GM18909 (cell line): ENCODE measurements around the gene PLCH1.

Experiments used
- ATAC-seq: cut with Tn5 transposase; IDR thresholded peaks from one replicate; pipeline ENCODE4 v1.9.1; 2021; ENCODE audit warnings: mild to moderate bottlenecking; ENCODE audit not compliant: unreplicated experiment, poor library complexity

Gene PLCH1

DNA sequence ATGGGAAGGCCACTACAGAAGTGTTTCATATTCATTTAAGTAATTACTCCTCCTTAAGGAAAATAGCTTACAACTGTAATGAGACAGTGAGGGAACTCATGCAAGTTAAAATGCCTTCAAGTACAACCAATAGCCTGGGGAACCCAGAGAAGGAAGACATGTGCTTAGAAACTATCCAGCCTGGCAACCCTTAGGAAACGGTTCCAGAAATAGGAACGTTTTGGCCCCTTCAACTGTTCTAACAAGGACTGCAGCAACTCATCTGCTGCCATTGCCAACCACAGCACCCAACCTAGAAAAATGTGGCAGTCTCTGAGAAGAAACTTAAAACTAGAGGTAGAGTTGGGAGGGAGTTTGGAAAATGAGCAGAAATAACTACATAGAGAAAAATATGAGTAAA, 303.8 kb downstream of the PLCH1 start:
- no peak for ATAC-seq

DNA sequence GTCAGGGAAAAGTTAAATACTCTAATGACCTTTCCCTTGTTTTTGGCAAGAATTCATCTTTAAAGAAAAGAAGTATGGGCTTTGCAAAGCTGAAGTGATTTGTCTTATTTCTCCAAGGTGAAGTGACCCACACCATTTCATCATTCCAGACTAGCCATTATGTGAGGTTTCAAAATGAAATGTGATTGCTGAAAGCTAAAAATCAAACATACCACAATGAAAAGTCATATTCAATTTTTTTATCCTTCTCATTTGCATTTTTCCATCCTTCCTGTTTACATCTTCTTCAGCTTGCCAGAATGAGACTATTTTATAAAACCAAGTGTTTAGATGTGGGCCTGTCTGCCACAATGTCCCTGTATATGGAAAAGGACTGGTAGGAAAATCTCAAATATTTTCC, 309.1 kb downstream of the PLCH1 start:
- ATAC-seq, result no peak

DNA sequence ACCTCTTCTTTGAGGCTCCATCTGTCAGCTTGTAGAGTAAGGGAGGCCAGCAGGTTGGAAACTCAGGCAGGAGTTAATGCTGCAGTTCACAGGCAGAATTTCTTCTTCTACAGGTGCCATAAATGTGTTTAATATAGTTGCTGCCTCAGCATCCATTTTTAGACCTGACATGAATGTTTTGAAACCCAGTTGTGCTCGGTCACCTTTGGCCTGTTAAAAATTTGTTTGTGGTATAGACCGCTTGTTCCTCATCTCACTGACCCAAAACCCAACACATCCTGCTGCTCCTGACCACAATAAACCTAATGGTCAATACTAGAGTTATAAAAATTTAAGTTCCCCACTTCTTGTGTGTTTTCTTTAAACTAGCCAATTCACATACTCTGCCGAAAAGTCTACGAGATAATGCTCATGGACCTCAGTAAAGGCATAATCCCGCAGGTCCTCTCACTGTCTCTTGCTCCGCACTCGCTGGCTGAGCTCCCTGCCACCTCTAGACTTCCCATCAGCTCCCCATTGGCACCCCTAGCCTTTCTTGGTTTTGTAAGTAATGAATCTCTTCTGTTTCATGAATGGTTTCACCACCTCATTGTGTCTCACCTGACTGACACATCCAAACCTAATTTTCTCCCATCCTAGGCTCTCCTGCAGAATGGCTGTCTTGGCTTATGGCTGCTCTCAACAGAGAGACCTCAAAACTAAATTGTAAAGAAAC, 312.9 kb downstream of the PLCH1 start:
- no peak for ATAC-seq

DNA sequence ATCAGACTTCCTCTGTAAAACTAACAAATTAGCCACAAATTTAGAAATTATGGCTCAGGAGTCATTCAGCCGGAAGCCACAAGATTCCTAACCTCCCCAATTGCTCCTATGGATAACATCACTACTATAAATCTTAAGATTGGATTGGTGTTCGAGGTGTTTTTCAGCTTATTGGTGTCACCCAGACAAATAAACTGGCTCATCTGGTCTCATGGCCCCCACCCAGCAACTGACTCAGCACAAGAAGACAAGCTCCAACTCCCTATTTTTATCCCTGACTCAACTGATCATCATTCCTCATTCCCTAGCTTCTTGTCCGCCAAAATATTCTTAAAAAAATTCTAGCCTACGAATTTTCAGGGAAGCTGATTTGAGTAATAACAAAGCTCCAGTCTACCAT, 316.3 kb downstream of the PLCH1 start:
- no peak for ATAC-seq

DNA sequence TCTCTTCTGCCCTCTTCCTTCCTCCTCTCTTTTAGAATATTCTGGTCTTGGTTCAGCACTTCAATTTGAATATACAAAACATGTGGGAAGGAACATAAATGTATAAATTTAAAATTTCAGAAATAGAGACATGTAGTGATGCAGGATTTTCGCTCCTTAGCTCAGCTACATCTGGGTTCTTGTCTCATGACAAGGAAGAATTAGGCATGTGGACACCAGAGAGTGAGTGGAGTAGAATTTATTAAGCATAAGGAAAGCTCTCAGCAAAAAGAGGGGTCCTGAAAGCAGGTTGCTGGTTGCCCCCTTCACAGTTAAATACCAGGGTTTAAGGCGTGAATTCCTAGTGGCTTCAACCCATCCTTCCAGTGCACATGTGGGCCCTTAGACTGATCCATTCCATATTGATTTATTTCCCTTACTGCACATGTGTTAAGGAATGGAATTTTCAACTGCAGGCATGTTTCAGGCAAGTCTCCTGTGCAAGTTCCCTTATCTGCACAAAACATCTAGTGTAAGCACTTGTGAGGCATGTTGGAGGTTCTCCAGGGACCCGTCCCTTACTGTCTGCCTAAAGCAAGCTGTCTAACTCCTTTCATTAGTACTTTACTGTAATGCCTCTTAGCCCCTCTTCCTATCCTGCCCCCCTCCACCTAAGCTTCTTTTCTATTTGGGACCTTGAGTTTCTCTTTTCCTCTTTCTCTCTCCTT, 318.2 kb downstream of the PLCH1 start:
- no peak for ATAC-seq

DNA sequence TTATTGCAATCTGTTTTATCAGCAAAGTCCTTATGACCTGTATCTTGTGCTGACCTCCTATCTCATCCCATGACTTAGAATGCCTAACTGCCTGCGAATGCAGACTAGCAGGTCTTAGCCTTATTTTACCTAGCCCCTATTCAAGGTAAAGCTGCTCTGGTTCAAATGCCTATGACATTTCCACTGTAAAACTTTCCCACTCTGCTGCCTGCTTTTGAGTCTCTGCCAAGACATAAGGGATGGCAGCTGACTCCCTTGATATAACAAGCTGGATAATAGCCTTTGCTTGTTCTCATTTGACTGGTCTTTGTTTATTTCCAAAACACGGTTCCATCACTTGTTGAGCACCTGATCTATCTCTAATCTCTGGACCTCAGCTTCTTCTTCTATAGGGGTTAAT, 319.5 kb downstream of the PLCH1 start:
- ATAC-seq, result no peak

DNA sequence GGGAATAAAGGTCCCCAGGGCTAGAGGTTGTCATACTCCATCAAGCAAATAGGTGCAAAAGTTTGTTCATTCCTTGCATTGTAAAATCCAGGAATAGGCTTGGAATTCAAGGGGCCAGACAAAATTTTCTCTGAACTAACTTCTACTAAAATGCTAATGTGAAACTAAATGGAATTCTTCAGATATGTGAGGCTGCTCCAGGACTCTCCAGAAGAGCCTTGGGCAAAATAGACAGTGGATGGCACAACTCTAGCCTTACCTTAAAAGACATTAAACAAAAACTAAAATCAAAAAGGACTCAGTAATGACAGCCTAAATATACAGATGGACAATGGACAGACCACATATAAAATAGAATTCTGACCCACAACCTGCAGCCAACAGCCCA, 320.6 kb downstream of the PLCH1 start:
- ATAC-seq, result no peak

DNA sequence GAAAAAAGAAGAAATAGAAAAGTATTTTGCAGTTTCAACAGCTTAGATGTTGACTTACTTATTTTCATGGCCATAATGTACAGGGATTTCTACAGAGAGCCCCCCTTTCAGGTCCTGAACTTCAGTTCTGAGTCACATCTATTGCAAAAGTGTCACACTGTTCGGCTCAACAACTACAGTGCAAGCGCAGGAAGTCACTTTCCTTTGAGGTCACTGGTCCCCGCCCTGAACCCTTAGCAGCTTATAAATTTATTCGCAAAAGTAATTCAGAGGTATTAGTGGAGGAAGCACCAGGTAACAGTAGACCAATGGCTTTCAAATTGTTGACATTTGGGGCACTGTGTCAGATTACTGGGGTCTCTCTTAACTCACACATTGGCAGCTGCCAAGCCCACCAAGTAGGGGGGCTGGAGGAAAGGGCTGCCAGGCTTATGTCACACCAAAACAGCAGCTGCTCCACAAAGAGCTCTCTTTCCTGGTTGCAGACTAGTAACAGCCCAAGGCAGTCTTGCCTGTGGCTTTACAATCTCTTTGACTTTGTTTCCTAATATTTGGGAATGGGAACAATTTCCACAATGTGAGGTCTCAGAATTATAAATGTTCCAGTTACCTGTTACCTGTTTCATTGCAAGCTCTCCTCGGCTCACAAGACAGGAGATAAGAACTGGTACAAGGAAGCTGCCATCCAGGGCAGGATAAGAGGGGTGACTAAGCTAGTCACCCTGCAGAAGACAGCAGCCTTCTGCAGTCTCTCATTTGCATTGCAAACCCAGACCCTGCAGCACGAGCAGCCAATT, 321.1 kb downstream of the PLCH1 start:
- ATAC-seq, result no peak

DNA sequence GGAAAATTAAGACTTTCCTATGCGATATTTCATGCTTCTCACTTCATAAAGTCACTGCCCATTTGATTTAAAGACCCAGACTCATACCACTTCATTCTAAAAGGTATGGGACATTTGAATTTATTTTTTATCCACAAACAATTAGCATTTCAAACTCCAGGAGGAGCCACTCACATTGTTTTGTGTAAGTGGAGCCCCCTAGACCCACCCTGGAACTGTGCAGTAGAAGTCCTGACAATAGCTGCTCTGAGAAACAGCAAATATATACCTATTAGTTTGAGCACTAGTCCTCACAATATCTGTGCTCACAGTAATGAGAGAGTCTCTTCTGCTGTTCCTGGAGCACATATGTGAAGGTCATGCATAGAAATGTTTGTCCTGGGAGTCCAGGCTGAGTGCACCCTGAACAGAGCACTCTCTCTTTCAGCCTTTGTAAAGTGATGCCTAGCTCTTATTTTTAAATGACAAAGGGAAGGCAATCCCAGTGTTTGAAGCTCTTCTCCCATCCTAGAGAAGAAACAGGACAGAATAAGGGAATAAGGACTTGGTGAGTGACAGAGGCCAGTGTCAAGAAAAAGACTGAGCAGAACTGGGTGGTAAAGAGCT, 323.9 kb downstream of the PLCH1 start:
- ATAC-seq, result no peak

DNA sequence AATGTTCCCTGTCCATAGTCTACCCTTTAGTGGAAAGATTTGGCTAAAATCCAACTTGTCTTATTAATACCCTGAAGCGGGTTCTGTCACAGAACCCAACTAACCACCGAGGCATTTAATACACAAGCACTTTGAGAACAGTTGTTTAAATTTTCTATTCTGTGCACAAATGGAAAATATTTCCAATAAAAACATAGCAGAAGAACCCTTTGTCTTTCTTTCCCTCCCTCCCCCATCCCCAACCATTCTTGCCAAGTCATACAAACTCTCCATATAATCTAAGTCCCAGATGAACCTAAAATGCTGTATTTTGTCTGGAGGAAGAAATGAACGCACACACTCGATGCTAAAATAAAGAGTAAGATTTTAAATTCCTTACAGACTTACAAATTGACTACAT, 324.5 kb downstream of the PLCH1 start:
- ATAC-seq, result no peak

DNA sequence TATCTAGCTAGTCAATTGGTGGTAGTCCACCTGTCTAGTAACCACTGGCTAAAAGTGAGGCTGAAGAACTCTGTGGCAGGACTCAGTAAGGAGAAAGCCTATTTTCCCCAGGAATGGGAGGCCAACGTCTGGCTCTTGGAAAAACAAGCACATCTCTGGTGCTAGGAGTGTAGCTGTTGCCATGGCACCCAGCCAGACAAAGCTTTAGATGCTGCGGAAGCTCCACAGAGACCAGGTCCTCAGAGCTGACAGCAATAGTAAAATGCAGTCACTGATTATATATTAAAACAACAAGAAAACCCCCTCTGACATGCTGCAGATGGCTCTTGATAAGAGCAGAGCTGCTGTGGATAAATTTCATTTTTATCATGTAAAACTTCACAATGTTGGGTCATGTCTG, 326.5 kb downstream of the PLCH1 start:
- ATAC-seq, result no peak

DNA sequence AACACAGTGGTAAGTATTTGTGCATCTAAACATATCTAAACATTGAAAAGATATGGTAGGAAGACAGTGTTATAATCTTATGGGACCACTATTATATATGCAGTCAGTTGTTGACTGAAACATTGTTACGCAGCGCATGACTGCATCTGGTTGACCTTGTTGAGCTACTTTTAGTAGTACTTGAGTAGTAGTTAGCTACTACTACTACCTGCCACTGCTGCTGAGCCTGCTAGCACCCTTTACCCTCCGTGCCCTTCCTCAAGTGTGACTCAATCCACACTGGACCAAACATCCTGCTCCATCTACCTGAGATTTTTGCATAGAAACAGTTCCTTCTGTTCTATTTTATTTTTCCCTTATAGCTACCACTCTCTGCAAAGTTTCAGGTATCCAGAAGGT, 327.8 kb downstream of the PLCH1 start:
- ATAC-seq, result no peak

DNA sequence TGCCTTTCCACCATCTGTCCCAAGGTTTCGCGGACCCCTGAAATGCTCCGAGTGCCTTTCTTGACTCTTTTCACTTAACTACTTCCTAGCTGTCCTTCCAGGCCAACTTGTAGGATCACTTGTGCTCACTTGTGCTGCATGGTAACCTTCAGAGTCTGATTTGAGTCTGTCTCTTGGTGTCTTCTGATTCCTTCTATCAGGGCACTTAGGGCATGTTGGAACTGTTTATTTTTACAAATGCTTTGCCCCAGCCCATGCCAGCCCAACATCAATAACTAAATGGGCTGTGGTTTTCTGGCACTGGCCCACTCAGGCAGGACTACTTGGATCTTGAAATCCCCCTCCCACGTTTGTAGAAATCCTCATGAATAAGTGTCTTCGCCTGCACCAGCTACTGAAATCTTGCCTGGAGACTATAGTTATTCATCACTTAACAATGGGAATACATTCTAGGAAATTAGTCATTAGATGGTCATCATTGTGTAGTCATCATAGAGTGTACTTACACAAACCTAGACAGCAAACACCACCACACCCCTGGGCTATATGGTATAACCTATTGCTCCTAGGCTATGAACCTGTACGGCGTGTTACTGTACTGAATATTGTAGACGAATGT, 328.3 kb downstream of the PLCH1 start:
- ATAC-seq, result no peak

DNA sequence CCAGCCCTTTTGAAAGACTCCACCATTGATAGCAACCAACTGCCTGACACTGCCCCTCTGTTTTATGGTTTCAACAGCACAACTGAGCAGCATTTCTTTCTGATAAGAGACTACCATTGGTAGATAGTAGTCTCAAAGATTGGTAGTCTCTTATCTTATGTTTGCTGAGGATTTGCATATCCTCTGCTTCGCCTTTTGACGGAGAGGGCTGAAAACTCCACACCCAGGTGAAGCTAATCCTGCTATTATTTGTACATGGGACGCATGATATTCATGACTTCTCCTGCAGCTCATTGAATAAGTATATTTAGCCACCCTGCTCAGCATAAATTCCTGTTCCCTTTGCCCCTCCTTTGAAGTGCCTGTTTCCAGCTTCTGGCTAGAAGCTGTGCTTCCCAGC, 332.0 kb downstream of the PLCH1 start:
- no peak for ATAC-seq

DNA sequence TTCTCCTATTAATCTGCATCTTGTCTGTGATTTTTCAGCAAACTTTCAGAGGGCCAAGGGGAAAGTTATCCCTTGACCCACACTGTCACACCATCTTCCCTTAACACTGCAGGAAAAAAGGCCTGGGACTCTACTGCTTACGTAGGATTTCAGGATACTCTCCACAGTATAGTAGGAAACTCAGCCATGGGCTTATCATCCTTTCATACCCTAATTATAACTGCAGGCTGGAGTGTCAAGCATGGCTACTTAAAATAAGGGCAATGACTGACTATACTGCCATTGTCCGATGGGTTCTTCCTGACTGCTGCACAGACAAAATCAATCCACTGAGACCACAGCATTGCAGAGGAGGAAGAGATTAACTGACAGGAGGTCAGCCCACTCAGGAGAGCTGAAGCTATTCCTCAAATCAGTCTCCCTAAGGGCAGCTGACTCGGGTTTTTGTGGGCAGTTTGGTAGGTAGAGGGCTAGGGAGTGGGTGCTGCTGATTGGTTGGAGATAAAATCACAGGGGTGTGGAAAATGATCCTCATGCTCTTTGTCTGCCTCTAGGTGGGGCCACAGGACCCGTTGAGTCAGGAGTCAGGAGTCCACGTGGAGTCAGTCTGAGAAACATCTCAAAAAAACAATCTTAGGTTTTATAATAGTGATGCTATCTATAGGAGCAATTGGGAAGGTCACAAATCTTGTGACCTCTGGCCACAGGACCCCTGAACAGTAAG, 333.2 kb downstream of the PLCH1 start:
- no peak for ATAC-seq

DNA sequence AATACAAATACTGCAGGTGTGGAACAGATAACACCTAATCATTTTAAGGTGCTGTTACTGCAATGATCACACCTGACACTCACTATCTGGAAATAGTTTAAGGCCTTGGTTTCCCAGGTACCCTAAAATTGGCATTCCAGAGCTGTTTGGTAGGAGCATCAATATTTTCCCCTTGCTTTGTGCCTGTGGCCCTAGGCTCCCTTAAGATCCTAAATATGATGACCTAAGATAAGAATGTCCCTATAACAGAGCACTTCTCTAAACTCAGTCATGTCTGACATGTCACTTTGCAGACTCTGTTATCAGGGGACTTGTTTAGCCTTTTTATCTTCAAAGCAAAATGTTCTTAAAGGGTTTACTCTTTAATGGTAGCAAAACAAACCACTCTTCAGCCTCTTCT, 335.5 kb downstream of the PLCH1 start:
- ATAC-seq, result no peak

DNA sequence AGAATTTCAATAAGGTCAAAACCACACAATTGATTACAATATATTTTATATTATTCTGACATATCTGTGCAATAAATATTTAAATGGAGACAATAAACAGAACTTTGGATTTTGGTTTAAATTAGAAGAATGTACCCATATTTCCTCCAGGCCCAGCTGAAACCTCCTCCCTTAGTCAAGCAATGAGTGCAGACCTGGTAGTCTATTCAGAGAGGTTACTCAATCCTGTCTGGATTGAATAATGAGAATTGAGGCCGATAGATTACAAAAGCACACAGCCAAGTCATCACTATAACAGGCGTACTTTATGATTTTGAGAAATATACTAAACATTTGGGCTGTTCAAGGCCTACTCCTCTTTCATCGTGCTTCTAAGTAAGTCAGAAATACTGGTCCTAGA, 336.9 kb downstream of the PLCH1 start:
- no peak for ATAC-seq

DNA sequence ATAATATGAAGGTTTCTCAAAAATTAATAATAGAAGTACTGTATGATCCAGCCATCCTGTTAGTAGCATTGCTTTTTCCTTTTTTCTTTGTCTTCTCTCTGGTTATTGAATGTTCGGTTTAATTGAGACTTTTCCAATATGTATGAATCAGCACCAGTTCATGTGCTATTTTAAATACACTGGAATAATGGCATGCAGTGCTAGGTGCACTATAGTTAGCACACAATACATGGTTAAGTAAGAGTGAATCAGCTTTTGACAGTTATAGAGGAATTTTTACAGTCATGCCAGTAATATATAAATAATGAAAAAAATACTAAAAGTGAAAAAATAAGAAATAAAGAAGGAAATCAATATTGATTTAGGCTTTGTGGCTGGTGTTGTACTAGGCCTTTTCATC, 337.5 kb downstream of the PLCH1 start:
- ATAC-seq, result no peak

DNA sequence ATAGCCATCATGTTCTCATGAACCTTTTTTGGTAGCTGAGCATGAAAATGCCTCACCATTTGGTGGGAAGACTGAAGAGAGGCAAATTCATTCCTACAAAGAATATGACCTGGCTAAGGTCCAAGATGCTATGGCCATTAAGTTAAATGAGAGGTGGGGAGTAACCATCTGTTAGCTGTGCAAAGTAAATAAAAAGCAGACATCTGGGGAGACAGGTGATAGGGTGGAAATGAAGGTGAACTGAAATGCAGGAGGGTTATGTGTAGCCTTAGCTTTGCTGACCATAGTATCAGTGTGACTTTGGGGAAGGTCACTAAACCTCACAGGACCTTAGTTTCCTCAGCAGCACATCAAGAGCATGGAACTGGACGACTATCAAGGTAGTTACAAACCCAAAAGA, 340.4 kb downstream of the PLCH1 start:
- no peak for ATAC-seq

DNA sequence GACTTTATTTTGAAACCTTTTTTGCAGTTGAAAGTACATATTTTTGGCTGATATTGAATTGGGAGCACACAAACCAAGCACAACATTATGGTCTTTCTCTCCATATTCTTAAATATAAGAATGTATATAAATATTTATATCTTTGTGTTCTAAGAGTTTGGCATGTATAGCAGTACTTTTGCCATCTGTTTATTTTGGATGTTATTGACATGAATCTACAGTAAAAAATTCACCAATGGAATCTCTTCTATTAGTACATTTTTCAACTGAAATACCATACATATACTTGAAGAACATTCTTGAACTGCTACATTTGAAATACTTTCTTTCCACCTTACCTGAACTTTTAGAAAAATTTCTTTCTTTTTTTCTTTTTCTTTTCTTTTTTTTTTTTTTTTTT, 342.2 kb downstream of the PLCH1 start:
- no peak for ATAC-seq
